GM13977 (cell line): ENCODE measurements around the gene LAMC1.
A peak's percentile ranks its signal among the peaks of the same experiment; 100 is the strongest.

Experiments used
- DNase-seq: peaks from one replicate; pipeline ENCODE4 v3.0.0; 2012; ENCODE audit warnings: low spot score
- CTCF ChIP-seq: IDR thresholded peaks from 2 replicates; pipeline ENCODE4 v1.5.1; 2012; ENCODE audit warnings: mild to moderate bottlenecking, control low read depth; ENCODE audit not compliant: insufficient read depth; ENCODE audit errors: extremely low read depth, missing control alignments
- in situ Hi-C: fragments of 300-500 bp; cut with MboI; formaldehyde crosslinking; loops from one replicate; pipeline ENCODE4 v1.12.0; 2022; ENCODE audit warnings: low sequenced_read_pairs, low pct_unique_long_range_greater_than_20kb, mixed read lengths, inconsistent platforms; ENCODE audit not compliant: unreplicated experiment

LAMC1 gene

DNA sequence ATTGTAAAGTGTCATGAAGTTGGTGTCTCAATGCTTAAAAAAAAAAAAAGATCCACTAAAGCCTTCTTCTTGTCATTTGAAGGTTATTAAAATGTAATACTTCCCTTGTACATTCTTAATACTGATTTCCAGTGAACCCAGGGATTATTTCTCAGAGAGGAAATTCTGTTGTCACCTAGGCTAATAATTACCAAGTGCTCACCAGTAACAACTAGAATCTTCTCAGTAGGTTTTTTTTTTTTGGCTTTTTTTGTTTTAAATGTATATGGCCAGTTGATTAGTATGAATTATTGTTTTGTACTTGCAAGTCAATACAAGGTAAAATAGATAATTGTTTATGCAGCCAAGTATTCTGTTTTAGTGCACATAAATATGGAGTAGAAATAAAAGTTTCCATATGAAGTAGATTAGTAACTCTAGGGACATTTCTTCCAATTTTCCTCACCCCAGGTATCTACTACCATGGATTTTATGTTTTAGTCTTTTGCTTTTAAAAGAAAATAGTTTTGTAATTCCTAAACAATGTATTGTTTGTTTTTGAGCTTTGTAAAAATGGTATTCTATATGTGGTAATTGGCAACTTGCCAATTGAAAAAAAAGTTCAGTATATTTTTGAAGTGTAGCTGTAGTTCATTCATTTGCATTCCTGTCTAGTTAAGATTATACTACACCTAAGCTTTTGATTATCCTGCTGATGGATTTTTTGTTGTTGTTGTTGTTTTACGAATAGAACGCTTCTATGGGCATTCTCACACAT is 21.9 kb downstream of the LAMC1 start:
- in situ Hi-C loops = no loop called here
- no peak for DNase-seq
- no peak for TF ChIP-seq CTCF

DNA sequence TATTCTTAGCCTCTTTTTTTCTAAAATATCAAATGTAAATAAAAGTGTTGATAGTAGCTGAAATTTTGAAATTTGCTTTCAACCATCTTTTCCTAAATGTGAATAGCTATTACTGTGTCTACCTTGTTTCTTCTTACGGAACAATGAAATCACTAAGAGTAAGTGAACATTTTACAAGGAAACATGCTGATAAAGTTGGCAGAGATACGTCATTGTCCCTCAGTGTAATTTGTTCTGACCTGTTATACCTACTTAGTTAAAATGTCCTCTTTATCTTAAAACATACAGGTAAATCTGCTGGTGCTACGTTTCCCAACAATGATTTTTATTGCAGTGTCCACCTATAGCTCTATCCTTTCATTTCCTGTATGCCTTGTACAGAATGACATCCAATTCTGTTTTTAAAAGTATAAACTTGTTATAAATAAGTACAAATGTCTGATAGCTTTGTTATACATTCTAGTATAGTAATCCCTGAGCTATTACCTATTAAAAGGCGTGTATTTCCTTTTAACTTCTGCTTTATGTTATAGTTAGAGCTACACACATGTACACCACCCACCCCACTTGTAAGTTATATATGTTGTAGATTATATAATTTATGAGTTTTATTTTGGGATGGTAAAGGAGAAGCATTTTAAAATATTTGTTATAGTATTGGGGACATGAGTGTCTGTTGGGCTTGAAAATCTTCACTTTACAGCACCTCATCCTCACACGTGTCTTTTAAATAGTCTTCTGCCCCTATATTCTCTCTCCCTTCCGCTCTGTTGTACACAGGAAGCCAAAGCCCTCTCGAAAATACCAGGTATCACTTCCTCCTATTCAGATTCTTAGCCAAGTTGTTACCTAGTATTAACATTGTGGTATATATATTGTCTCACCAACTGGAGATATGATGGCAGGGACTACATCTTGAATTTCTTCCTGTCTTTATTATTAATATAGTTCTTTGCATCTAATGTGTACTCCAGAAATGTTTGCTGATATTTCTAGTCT is 25.2 kb downstream of the LAMC1 start:
- peak; percentile 48 for DNase-seq
- in situ Hi-C loops = no loop called here
- TF ChIP-seq CTCF = no peak

DNA sequence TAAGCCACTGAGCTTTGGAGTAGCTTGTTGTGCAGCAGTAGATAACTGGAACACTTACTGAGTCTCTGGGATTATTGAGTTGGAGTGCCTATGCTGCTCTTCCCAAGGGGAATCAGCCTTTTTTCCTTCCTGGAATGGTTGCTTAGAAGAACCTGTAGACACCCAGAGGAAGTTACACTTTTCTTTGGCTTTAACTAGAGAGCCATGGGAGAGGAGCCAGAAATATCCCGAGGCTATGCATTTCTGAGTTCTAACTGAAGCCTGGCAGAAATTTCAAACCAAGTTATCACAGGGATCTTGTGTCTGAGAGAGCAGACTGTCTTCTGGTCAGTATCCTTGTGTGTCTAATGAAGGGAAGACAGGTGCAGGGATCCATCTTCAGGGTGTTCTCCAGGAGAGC is 28.3 kb downstream of the LAMC1 start:
- no peak for DNase-seq
- in situ Hi-C loops = no loop called here

DNA sequence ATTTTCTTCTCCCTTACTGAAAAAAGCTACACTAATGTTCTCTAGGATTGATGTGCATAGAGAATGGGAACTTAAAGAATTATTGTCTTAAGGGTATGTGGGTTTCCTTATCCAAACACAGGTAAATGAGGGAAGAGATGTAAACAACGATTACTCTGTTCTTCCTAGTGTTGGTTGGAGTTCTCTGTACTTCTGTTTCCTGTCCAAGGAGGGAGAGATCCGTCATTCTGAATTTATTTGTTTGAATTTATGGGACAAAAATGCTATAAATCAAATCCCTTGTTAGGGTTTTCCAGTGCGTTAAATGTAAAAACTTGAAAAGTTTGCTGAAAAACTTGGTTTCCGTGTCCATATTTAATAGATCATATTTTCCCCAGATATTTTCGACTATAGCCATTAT is 29.6 kb downstream of the LAMC1 start:
- in situ Hi-C loops = no loop called here
- TF ChIP-seq CTCF = no peak
- DNase-seq = no peak

More for the DNA sequence above, 28.3 kb downstream of the LAMC1 start:
- no peak for TF ChIP-seq CTCF

DNA sequence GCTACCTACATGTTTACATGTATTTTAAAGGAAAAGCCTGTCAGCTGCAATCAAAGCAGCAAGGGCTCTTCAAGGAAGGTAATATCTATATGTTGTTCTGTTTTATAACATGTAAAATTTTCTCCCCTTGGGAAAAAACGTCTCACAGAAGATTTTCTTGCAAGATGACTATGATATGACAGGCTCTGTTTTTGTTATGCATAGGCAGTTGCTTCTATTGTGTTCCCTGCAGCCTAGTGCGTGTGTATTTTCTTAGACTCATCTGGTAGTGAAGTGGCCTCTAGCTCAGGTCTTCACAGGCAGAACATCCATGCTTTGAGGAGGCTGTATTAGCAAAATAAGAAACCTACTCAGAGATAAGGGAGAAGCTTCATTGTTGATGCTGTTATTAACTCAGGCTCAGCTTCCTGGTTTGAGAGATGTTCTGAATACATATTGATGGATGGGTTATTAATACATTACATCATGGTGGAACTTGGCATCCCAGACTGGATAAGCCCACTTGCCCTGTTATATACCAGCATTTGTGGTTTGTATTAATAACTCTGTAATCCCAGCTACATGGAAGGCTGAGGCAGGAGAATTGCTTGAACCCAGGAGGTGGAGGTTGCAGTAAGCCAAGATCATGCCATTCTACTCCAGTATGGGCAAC is 35.8 kb downstream of the LAMC1 start:
- DNase-seq = no peak
- in situ Hi-C loops = no loop called here

More for the DNA sequence above, 35.8 kb downstream of the LAMC1 start:
- no peak for TF ChIP-seq CTCF
